ENCODE results near the gene PINK1.

PINK1 gene

DNA sequence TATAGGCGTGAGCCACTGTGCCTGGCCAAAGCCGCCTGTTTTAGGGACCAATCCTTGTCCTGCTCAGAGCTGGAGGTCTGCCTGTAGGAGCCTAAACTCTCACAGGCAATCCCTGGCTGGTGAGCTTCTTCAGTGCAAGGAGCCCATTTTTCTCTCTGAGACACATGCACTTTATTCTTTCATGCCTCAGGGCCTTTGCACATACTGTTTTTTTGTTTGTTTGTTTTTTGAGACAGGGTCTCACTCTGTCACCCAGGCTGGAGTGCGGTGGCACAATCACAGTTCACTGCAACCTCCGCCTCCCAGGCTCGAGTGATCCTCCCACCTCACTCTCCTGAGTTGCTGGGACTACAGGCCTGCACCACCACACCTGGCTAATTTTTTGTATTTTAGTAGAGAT is 21.6 kb upstream of the PINK1 start:
- Histone ChIP-seq H3K4me1 (ENCODE audit: control insufficient read depth, insufficient read depth, low read length) (no peaks in the 10 kb centered on the region), H3K36me3 (ENCODE audit: control insufficient read depth in 2 of 2, insufficient read depth in 1 of 2, low read length in 2 of 2) (no peaks in the 10 kb centered on the region), H3K4me3 (ENCODE audit: low read depth, low read length) (no peak overlapping the region), H3K9me3 (ENCODE audit: control insufficient read depth, insufficient read depth, low read depth, low read length) (no peaks in the 10 kb centered on the region), H3K27ac (ENCODE audit: extremely low read depth, low read depth, low read length) (no peak overlapping the region)
- CTCF ChIA-PET: interaction anchor here (0.6 to 2.8 kb wide), 4 partner anchors 11 to 38 kb away, joined by 3 to 9 read pairs (median 3); no protein-coding TSS in a partner anchor
- TF ChIP-seq SP3 (tag by site-specific recombination; IDR thresholded peaks at IDR 0.05) (no peak), ZNF513 (tag by site-specific recombination; IDR thresholded peaks at IDR 0.05) (no peak), ZNF645 (tag by site-specific recombination; IDR thresholded peaks at IDR 0.05) (no peak), ZNF677 (tag by site-specific recombination; IDR thresholded peaks at IDR 0.05) (no peak), ZNF26 (tag by site-specific recombination; IDR thresholded peaks at IDR 0.05) (no peak), ZFP37 (tag by site-specific recombination; IDR thresholded peaks at IDR 0.05) (no peak), ZNF623 (tag by site-specific recombination; IDR thresholded peaks at IDR 0.05) (peak; percentile 97), ZNF561 (tag by site-specific recombination; IDR thresholded peaks at IDR 0.05; ENCODE audit: borderline replicate concordance) (no peak), ZNF580 (tag by site-specific recombination; IDR thresholded peaks at IDR 0.05) (peak; percentile 49; the same call in 1 of the 2 replicates), ZNF239 (tag by site-specific recombination; IDR thresholded peaks at IDR 0.05) (no peak), ZNF518A (tag by site-specific recombination; conservative IDR thresholded peaks at IDR 0.05; ENCODE audit: low read depth) (no peak), ZNF10 (tag by site-specific recombination; IDR thresholded peaks at IDR 0.05) (no peak), ZNF830 (tag by site-specific recombination; IDR thresholded peaks at IDR 0.05; ENCODE audit: low read depth) (no peak), SCRT2 (tag by site-specific recombination; IDR thresholded peaks at IDR 0.05) (no peak)
- POLR2A ChIA-PET: interaction anchor here (1.1 kb wide), 1 partner anchor 49 kb away, joined by 3 read pairs; the partner anchor contains the start of gene DDOST

DNA sequence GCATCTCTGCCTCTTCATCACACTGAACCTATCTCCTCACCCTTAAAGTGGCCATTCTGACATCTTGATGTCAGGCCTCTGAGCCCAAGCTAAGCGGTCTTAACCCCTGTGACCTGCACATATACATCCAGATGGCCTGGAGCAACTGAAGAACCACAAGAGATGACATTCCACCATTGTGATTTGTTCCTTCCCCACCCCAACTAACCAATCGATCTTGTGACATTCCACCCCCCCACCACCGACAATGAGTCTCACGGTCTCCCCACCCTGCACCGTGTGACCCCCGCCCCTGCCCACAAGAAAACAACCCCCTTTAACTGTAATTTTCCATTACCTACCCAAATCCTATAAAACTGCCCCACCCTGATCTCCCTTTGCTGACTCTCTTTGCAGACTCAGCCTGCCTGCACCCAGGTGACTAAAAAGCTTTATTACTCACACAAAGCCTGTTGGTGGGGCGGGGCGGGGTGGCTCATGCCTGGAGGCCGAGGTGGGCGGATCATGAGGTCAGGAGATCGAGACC is 21.0 kb upstream of the PINK1 start:
- no peaks in the 10 kb centered on the region for H3K4me1 ChIP-seq (ENCODE audit: control insufficient read depth, insufficient read depth, low read length)
- no peak for TF ChIP-seq ZBTB48 (tag by site-specific recombination; IDR thresholded peaks at IDR 0.05)
- TF ChIP-seq ZNF148 (tag by site-specific recombination; IDR thresholded peaks at IDR 0.05; ENCODE audit: borderline replicate concordance): no peak
- peak; percentile 98 for TF ChIP-seq KLF1 (tag by site-specific recombination; IDR thresholded peaks at IDR 0.05)
- no peak for TF ChIP-seq ZNF155 (tag by site-specific recombination; IDR thresholded peaks at IDR 0.05)
- TF ChIP-seq ZNF658 (tag by site-specific recombination; IDR thresholded peaks at IDR 0.05): no peak
- TF ChIP-seq KLF17 (tag by site-specific recombination; IDR thresholded peaks at IDR 0.05): peak; percentile 62; the same call in 1 of the 2 replicates
- TF ChIP-seq ZSCAN30 (tag by site-specific recombination; IDR thresholded peaks at IDR 0.05): no peak
- TF ChIP-seq EGR2 (tag by site-specific recombination; IDR thresholded peaks at IDR 0.05; ENCODE audit: low read depth): peak; percentile 49; the same call in 1 of the 2 replicates
- H3K27ac ChIP-seq (ENCODE audit: extremely low read depth, low read depth, low read length): no peak overlapping the region
- H3K36me3 ChIP-seq (ENCODE audit: control insufficient read depth in 2 of 2, insufficient read depth in 1 of 2, low read length in 2 of 2): no peaks in the 10 kb centered on the region
- no peak overlapping the region for H3K4me3 ChIP-seq (ENCODE audit: low read depth, low read length)
- H3K9me3 ChIP-seq (ENCODE audit: control insufficient read depth, insufficient read depth, low read depth, low read length): no peaks in the 10 kb centered on the region
- ChIA-PET CTCF (interaction anchor here (1.7 kb wide), 1 partner anchor 37 kb away, joined by 6 read pairs; no protein-coding TSS in a partner anchor), POLR2A (interaction anchor here (1.1 kb wide), 1 partner anchor 49 kb away, joined by 3 read pairs; the partner anchor contains the start of gene DDOST)

Data from HEK293 (cell line).